ENCODE data around the gene MYH13. TPM values are rescaled to one million over a fixed set of nuclear protein-coding genes. Genes with fewer than 3 reads are reported as not detected.
A peak's percentile ranks its signal among the peaks of the same experiment; 100 is the strongest.

MYH13 gene
- total RNA-seq, 1 experiment from 2014 or later, result not detected

DNA sequence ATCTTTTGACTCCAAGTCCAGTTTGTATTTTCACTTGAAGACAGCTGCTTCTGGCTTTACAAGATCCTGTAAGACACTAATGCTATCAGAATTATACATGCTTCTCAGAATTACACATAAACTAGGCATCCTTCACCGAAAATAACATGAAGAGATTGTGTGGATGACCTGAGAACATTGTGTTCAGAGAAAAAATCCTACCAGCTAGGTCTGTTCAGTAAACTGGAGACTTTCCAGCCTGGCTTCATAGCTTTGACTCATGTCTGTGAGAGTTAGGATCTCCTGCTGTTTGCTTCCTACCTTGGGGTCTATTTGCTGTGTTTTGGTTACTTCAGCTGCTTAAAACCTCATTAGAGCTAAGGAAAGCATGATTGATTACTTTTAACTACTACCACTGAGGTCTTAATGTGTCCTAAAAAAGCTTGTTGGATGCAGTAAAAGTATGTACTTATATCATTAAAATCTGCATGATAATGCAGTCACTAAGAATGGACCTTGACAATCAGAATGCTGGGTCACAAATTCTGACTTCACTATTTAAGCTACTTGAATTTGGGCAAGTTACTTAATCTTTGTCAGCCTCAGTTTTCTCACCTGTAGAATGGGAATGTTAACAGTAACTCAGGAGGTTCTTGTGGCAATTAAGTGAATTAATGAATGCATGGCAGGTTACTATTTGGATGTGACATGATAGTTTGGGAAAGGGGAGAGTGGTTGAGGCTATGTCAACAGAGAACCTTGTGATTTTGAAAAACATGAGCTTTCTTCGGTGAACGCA, 8.0 kb upstream of the MYH13 start:
- Histone ChIP-seq H3K4me1 (ENCODE audit: insufficient read depth, low read length) (no peaks in the 10 kb centered on the region; the same call in 1 of the 2 replicates), H4K91ac (ENCODE audit: insufficient read length, low read depth, low read length) (no peak overlapping the region), H2AFZ (ENCODE audit: low read length) (no peak overlapping the region), H2BK15ac (ENCODE audit: low read depth, low read length) (no peak overlapping the region), H4K5ac (ENCODE audit: insufficient read length, low read depth, low read length) (no peak overlapping the region), H3K9me3 (ENCODE audit: control insufficient read depth, low read depth, low read length) (no peaks in the 10 kb centered on the region), H2BK120ac (ENCODE audit: low read depth, low read length, poor library complexity, severe bottlenecking) (no peak overlapping the region), H2BK20ac (ENCODE audit: low read depth, low read length, poor library complexity, severe bottlenecking) (no peak overlapping the region), H3K9ac (ENCODE audit: extremely low read depth, insufficient read length, low read length) (no peak overlapping the region), H3K4ac (ENCODE audit: low read depth, low read length) (no peak overlapping the region), H3K18ac (ENCODE audit: insufficient read length, low read depth, low read length) (no peak overlapping the region), H3K4me2 (ENCODE audit: insufficient read depth, insufficient read length, low read length) (no peak overlapping the region), H3K27ac (ENCODE audit: insufficient read length, low read depth, low read length) (no peak overlapping the region), H3K79me1 (ENCODE audit: insufficient read depth, low read depth, low read length, poor library complexity, severe bottlenecking) (no peaks in the 10 kb centered on the region), H3T11ph (ENCODE audit: low read length) (no peak overlapping the region), H3K23me2 (ENCODE audit: insufficient read length, low read depth, low read length, poor library complexity, severe bottlenecking) (no peaks in the 10 kb centered on the region), H3K27me3 (ENCODE audit: insufficient read depth, low read length) (no peaks in the 10 kb centered on the region), H4K8ac (replicated peaks; ENCODE audit: insufficient read length, low read depth, low read length) (no peak overlapping the region), H3K14ac (ENCODE audit: insufficient read depth, low read length) (no peak overlapping the region), H3K56ac (ENCODE audit: insufficient read length, low read depth, low read length) (no peak overlapping the region), H3K79me2 (ENCODE audit: insufficient read depth, low read length) (no peaks in the 10 kb centered on the region), H3K23ac (ENCODE audit: insufficient read length, low read depth, low read length) (no peak overlapping the region), H2BK12ac (ENCODE audit: insufficient read length, low read depth, low read length) (no peak overlapping the region), H4K20me1 (ENCODE audit: control insufficient read depth, insufficient read depth, insufficient read length) (no peaks in the 10 kb centered on the region), H2BK5ac (ENCODE audit: insufficient read length, low read length) (no peak overlapping the region), H2AK5ac (ENCODE audit: insufficient read length, low read length) (no peak overlapping the region)
- no CpG with 5 or more reads among the region's 3 CpGs for WGBS (ENCODE audit: extremely low coverage, insufficient read length, low lambda C conversion rate)
- TF ChIP-seq CTCF (conservative IDR thresholded peaks at IDR 0.05), result no peak
- Mint-ChIP-seq H3K27me3 (ENCODE audit: low read depth) (no peaks in the 10 kb centered on the region), H3K4me1 (peaks cover 14 to 21% of the 10 kb centered on the region in 2 experiments), H3K4me3 (no peak overlapping the region), H3K36me3 (ENCODE audit: insufficient read depth in 1 of 3, low read depth in 3 of 3) (no peaks in the 10 kb centered on the region), H3K27ac (0 out of 7 replicates have a peak overlapping the region, but pooled peaks of 1 of the 3 experiments have one; percentile 33), H3K9me3 (no peaks in the 10 kb centered on the region)
- DNase-seq, result no peak
